Activated CD4-positive, alpha-beta T cell treated with anti-CD3 and anti-CD28 coated beads, Interleukin-2, amount 10 ng/mL, durations not matched to agents 7 days and 5 days (primary cell): ENCODE results near the gene IQCK. TPM values are rescaled to one million over a fixed set of nuclear protein-coding genes. Genes with fewer than 3 reads are reported as not detected.

Source experiments
- CTCF ChIA-PET: fragments of 350-600 bp; sonication (Branson Sonifier 250); formaldehyde crosslinking; loops from one replicate; lab custom pipeline; 2021; ENCODE audit warnings: antibody characterized with exemption; lab: Charles Lee
- POLR2A ChIA-PET: fragments of 350-600 bp; sonication (Branson Sonifier 250); formaldehyde crosslinking; loops from one replicate; lab custom pipeline; 2021; ENCODE audit warnings: antibody characterized with exemption; lab: Charles Lee
- DNase-seq: peaks from one replicate; pipeline ENCODE4 v3.0.0-alpha.2; 2020
- H3K27ac Mint-ChIP-seq: one replicate; pipeline ENCODE4 v1.8.0; 2021; ENCODE audit warnings: mild to moderate bottlenecking, moderate library complexity, mixed read lengths
- H3K27me3 Mint-ChIP-seq: one replicate; pipeline ENCODE4 v1.8.0; 2021; ENCODE audit warnings: mixed read lengths
- H3K36me3 Mint-ChIP-seq: one replicate; pipeline ENCODE4 v1.8.0; 2021; ENCODE audit warnings: low read depth, mixed read lengths
- H3K4me1 Mint-ChIP-seq: one replicate; pipeline ENCODE4 v1.8.0; 2021; ENCODE audit warnings: mixed read lengths
- H3K4me3 Mint-ChIP-seq: one replicate; pipeline ENCODE4 v1.8.0; 2021; ENCODE audit warnings: mild to moderate bottlenecking, moderate library complexity, mixed read lengths
- H3K9me3 Mint-ChIP-seq: one replicate; pipeline ENCODE4 v1.8.0; 2021; ENCODE audit warnings: mixed read lengths
- total RNA-seq, 2 experiments: library from RNA; stranded (reverse); gene quantifications; one replicate each; pipeline ENCODE4 v1.2.3, GENCODE V29; 2021

The IQCK gene
- total RNA-seq, 2 experiments from 2014 or later: 1.1 to 1.5 TPM

- POLR2A ChIA-PET: no interaction called here
- Mint-ChIP-seq H3K36me3 (no peaks in the 10 kb centered on the region), H3K4me1 (no peaks in the 10 kb centered on the region), H3K27me3 (no peaks in the 10 kb centered on the region), H3K4me3 (no peak overlapping the region), H3K9me3 (no peaks in the 10 kb centered on the region), H3K27ac (no peak overlapping the region)
- no peak for DNase-seq
- CTCF ChIA-PET: interaction anchor here (1.6 kb wide), 2 partner anchors 93 to 135 kb away, joined by 3 to 4 read pairs; no protein-coding TSS in a partner anchor
Observed at GRCh38 chr16:19735074-19735867, 17.2 kb downstream of the IQCK start.

GRCh38 chr16:19737306-19738038 lies 19.4 kb downstream of the IQCK start:
- ChIA-PET CTCF (interaction anchor here (1.3 kb wide), 1 partner anchor 14 kb away, joined by 4 read pairs; no protein-coding TSS in a partner anchor), POLR2A (no interaction called here)
- H3K27ac Mint-ChIP-seq: no peak overlapping the region
- no peak for DNase-seq
- no peaks in the 10 kb centered on the region for H3K36me3 Mint-ChIP-seq
- H3K4me3 Mint-ChIP-seq: no peak overlapping the region
- no peaks in the 10 kb centered on the region for H3K27me3 Mint-ChIP-seq
- H3K9me3 Mint-ChIP-seq: no peaks in the 10 kb centered on the region
- H3K4me1 Mint-ChIP-seq: no peaks in the 10 kb centered on the region

GRCh38 chr16:19741354-19741753 lies 23.3 kb downstream of the IQCK start:
- H3K36me3 Mint-ChIP-seq: no peaks in the 10 kb centered on the region
- CTCF ChIA-PET: no interaction called here

GRCh38 chr16:19743816-19744159 lies 25.7 kb downstream of the IQCK start:
- Mint-ChIP-seq H3K36me3 (no peaks in the 10 kb centered on the region), H3K9me3 (no peaks in the 10 kb centered on the region), H3K27me3 (no peaks in the 10 kb centered on the region)

More at GRCh38 chr16:19741354-19741753, 23.3 kb downstream of the IQCK start:
- POLR2A ChIA-PET: no interaction called here
- no peak overlapping the region for H3K27ac Mint-ChIP-seq
- no peaks in the 10 kb centered on the region for H3K4me1 Mint-ChIP-seq
- no peaks in the 10 kb centered on the region for H3K9me3 Mint-ChIP-seq
- no peak overlapping the region for H3K4me3 Mint-ChIP-seq
- no peak for DNase-seq
- no peaks in the 10 kb centered on the region for H3K27me3 Mint-ChIP-seq

GRCh38 chr16:19744670-19745069 lies 26.6 kb downstream of the IQCK start:
- H3K36me3 Mint-ChIP-seq: no peaks in the 10 kb centered on the region
- POLR2A ChIA-PET: no interaction called here
- H3K4me1 Mint-ChIP-seq: no peaks in the 10 kb centered on the region

More at GRCh38 chr16:19743816-19744159, 25.7 kb downstream of the IQCK start:
- H3K4me1 Mint-ChIP-seq: no peaks in the 10 kb centered on the region
- no peak overlapping the region for H3K27ac Mint-ChIP-seq
- CTCF ChIA-PET: no interaction called here
- no peak for DNase-seq
- no peak overlapping the region for H3K4me3 Mint-ChIP-seq
- POLR2A ChIA-PET: no interaction called here

GRCh38 chr16:19745286-19746010 lies 27.4 kb downstream of the IQCK start:
- no peak overlapping the region for H3K27ac Mint-ChIP-seq
- ChIA-PET CTCF (no interaction called here), POLR2A (interaction anchor here (0.6 kb wide), 1 partner anchor 20 kb away, joined by 3 read pairs; no protein-coding TSS in a partner anchor)
- no peak for DNase-seq
- no peaks in the 10 kb centered on the region for H3K9me3 Mint-ChIP-seq
- no peaks in the 10 kb centered on the region for H3K27me3 Mint-ChIP-seq
- H3K4me3 Mint-ChIP-seq: no peak overlapping the region
- H3K4me1 Mint-ChIP-seq: no peaks in the 10 kb centered on the region
- no peaks in the 10 kb centered on the region for H3K36me3 Mint-ChIP-seq

More at GRCh38 chr16:19744670-19745069, 26.6 kb downstream of the IQCK start:
- Mint-ChIP-seq H3K4me3 (no peak overlapping the region), H3K9me3 (no peaks in the 10 kb centered on the region), H3K27ac (no peak overlapping the region), H3K27me3 (no peaks in the 10 kb centered on the region)
- no peak for DNase-seq
- CTCF ChIA-PET: interaction anchor here (0.7 kb wide), 1 partner anchor 29 kb away, joined by 3 read pairs; no protein-coding TSS in a partner anchor

GRCh38 chr16:19746561-19746960 lies 28.5 kb downstream of the IQCK start:
- Mint-ChIP-seq H3K27me3 (no peaks in the 10 kb centered on the region), H3K36me3 (no peaks in the 10 kb centered on the region), H3K9me3 (no peaks in the 10 kb centered on the region), H3K4me3 (no peak overlapping the region), H3K27ac (no peak overlapping the region), H3K4me1 (no peaks in the 10 kb centered on the region)
- CTCF ChIA-PET: no interaction called here
- POLR2A ChIA-PET: no interaction called here
- no peak for DNase-seq

GRCh38 chr16:19748389-19749168 lies 30.5 kb downstream of the IQCK start:
- Mint-ChIP-seq H3K27ac (no peak overlapping the region), H3K4me3 (no peak overlapping the region), H3K27me3 (no peaks in the 10 kb centered on the region), H3K4me1 (no peaks in the 10 kb centered on the region), H3K36me3 (no peaks in the 10 kb centered on the region), H3K9me3 (no peaks in the 10 kb centered on the region)
- ChIA-PET CTCF (no interaction called here), POLR2A (no interaction called here)
- DNase-seq: no peak

- ChIA-PET POLR2A (no interaction called here), CTCF (interaction anchor here (0.5 to 1.2 kb wide), 2 partner anchors 10 to 185 kb away, joined by 3 to 4 read pairs; no protein-coding TSS in a partner anchor)
- H3K27ac Mint-ChIP-seq: no peak overlapping the region
- DNase-seq: no peak
- no peak overlapping the region for H3K4me3 Mint-ChIP-seq
- H3K36me3 Mint-ChIP-seq: no peaks in the 10 kb centered on the region
- no peaks in the 10 kb centered on the region for H3K9me3 Mint-ChIP-seq
- H3K4me1 Mint-ChIP-seq: no peaks in the 10 kb centered on the region
- H3K27me3 Mint-ChIP-seq: no peaks in the 10 kb centered on the region
Observed at GRCh38 chr16:19749571-19750080, 31.6 kb downstream of the IQCK start.

GRCh38 chr16:19751478-19752385 lies 33.7 kb downstream of the IQCK start:
- POLR2A ChIA-PET: no interaction called here
- Mint-ChIP-seq H3K27me3 (no peaks in the 10 kb centered on the region), H3K4me1 (no peaks in the 10 kb centered on the region), H3K9me3 (no peaks in the 10 kb centered on the region), H3K27ac (peak overlapping the region; percentile 1), H3K36me3 (no peaks in the 10 kb centered on the region), H3K4me3 (no peak overlapping the region)
- DNase-seq: no peak
- CTCF ChIA-PET: interaction anchor here (0.9 kb wide), 1 partner anchor 14 kb away, joined by 4 read pairs; no protein-coding TSS in a partner anchor
